Measurements from ENCODE around the gene AP2A1. TPM values are rescaled to one million over a fixed set of nuclear protein-coding genes. Genes with fewer than 3 reads are reported as not detected.

Gene AP2A1
- total and polyA plus RNA-seq, 2 donors (not counting 3 experiments of a cell fraction or from before 2014, with no cell fraction given): 108 to 113 TPM

DNA sequence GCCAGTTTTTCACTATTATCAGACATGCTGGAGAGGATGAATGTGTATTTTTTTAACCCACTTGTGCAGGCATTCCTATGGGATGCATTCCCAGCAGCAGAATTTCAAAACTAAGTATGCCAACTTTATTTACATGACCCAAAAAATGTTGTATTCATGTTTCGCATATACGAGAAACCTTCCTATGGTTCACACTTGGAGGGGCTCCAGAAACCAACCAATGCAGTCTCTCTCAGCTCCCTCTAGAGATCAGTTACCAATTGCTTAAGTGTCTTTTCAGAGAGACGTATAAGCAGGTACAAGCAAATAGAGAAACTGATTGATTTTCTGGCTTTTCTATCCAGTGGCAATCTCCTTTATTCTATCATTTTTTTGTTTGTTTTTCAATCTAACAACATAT lies 78.6 kb downstream of the AP2A1 start:
- Histone ChIP-seq H3K9me3 (replicated peaks; ENCODE audit: control insufficient read depth, insufficient read depth, low read length) (no peaks in the 10 kb centered on the region), H3K4me1 (ENCODE audit: control insufficient read depth, extremely low read depth, insufficient read depth, low read length) (peaks cover 7% of the 10 kb centered on the region), H4K20me1 (replicated peaks; ENCODE audit: control insufficient read depth, extremely low read depth, insufficient read depth, low read length) (no peaks in the 10 kb centered on the region), H3K27ac (ENCODE audit: insufficient read depth, low read depth, low read length) (no peak overlapping the region), H3K9ac (replicated peaks; ENCODE audit: extremely low read depth, insufficient read depth, low read length) (no peak overlapping the region), H2AFZ (ENCODE audit: low read depth, low read length) (no peak overlapping the region), H3K9me1 (replicated peaks; ENCODE audit: control insufficient read depth, extremely low read depth, insufficient read depth, low read length) (no peaks in the 10 kb centered on the region), H3K4me2 (ENCODE audit: insufficient read depth, low read length) (no peak overlapping the region), H3K4me3 (replicated peaks in 1 of 3; ENCODE audit: insufficient read depth in 1 of 3, low read depth in 1 of 3, low read length in 3 of 3) (no peak overlapping the region), H3K36me3 (ENCODE audit: control insufficient read depth in 2 of 2, extremely low read depth in 1 of 2, insufficient read depth in 2 of 2, low read length in 2 of 2) (peaks cover 0 to 4% of the 10 kb centered on the region in 2 experiments), H3K79me2 (ENCODE audit: control insufficient read depth, insufficient read depth, low read length) (no peaks in the 10 kb centered on the region), H3K27me3 (ENCODE audit: control insufficient read depth in 2 of 2, insufficient read depth in 2 of 2, low read length in 2 of 2) (no peaks in the 10 kb centered on the region)
- BruUV-seq (replicated peaks): no TSS peak
- FAIRE-seq (no peak), DNase-seq (ENCODE audit: low read depth, low spot score) (no peak)
- TF ChIP-seq, protein P1, sequence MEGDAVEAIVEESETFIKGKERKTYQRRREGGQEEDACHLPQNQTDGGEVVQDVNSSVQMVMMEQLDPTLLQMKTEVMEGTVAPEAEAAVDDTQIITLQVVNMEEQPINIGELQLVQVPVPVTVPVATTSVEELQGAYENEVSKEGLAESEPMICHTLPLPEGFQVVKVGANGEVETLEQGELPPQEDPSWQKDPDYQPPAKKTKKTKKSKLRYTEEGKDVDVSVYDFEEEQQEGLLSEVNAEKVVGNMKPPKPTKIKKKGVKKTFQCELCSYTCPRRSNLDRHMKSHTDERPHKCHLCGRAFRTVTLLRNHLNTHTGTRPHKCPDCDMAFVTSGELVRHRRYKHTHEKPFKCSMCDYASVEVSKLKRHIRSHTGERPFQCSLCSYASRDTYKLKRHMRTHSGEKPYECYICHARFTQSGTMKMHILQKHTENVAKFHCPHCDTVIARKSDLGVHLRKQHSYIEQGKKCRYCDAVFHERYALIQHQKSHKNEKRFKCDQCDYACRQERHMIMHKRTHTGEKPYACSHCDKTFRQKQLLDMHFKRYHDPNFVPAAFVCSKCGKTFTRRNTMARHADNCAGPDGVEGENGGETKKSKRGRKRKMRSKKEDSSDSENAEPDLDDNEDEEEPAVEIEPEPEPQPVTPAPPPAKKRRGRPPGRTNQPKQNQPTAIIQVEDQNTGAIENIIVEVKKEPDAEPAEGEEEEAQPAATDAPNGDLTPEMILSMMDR (IDR thresholded peaks at IDR 0.05; ENCODE audit: extremely low read depth in 1 of 2, insufficient read depth in 1 of 2, low read depth in 1 of 2, low read length in 2 of 2): no peak
- no peak for TF ChIP-seq JUN (IDR thresholded peaks at IDR 0.05; ENCODE audit: borderline replicate concordance, insufficient read depth, insufficient read length, low read depth)
- intact Hi-C loops (cut with micrococcal nuclease): no loop called here
- ChIA-PET CTCF (no interaction called here), POLR2A (no interaction called here)
- dilution Hi-C loops (cut with MboI; ENCODE audit: extremely low pct_ligation_motif_present, low sequenced_read_pairs): no loop called here

DNA sequence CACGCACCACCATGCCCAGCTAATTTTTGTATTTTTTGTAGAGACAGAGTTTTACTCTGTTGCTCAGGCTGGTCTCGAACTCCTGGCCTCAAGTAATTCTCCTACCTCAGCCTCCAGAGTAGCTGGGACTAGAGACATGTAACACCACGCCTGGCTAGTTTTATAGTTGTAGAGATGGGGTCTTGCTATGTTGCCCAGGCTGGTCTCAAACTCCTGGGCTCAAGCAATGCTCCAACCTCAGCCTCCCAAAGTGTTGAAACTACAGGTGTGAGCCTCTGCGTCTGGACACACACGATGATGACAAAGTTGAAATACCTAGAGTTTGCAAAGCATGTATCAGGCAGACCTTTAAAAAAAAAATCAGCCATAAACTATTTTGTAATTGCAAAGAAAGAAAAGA lies 79.6 kb downstream of the AP2A1 start:
- Histone ChIP-seq H3K4me2 (ENCODE audit: insufficient read depth, low read length) (no peak overlapping the region), H2AFZ (ENCODE audit: low read depth, low read length) (no peak overlapping the region), H3K9me3 (replicated peaks; ENCODE audit: control insufficient read depth, insufficient read depth, low read length) (no peaks in the 10 kb centered on the region), H3K9ac (replicated peaks; ENCODE audit: extremely low read depth, insufficient read depth, low read length) (no peak overlapping the region), H3K79me2 (ENCODE audit: control insufficient read depth, insufficient read depth, low read length) (no peaks in the 10 kb centered on the region), H3K36me3 (ENCODE audit: control insufficient read depth in 2 of 2, extremely low read depth in 1 of 2, insufficient read depth in 2 of 2, low read length in 2 of 2) (no peaks in the 10 kb centered on the region), H4K20me1 (replicated peaks; ENCODE audit: control insufficient read depth, extremely low read depth, insufficient read depth, low read length) (no peaks in the 10 kb centered on the region), H3K27ac (ENCODE audit: insufficient read depth, low read depth, low read length) (no peak overlapping the region), H3K27me3 (ENCODE audit: control insufficient read depth in 2 of 2, insufficient read depth in 2 of 2, low read length in 2 of 2) (no peaks in the 10 kb centered on the region), H3K9me1 (replicated peaks; ENCODE audit: control insufficient read depth, extremely low read depth, insufficient read depth, low read length) (no peaks in the 10 kb centered on the region), H3K4me3 (replicated peaks in 1 of 3; ENCODE audit: insufficient read depth in 1 of 3, low read depth in 1 of 3, low read length in 3 of 3) (no peak overlapping the region), H3K4me1 (ENCODE audit: control insufficient read depth, extremely low read depth, insufficient read depth, low read length) (peaks cover 7% of the 10 kb centered on the region)
- TF ChIP-seq JUN (IDR thresholded peaks at IDR 0.05; ENCODE audit: borderline replicate concordance, insufficient read depth, insufficient read length, low read depth) (no peak), POLR2A (IDR thresholded peaks at IDR 0.05; ENCODE audit: low read depth, low read length) (no peak), POLR2AphosphoS5 (IDR thresholded peaks at IDR 0.05; ENCODE audit: insufficient read depth, low read depth, low read length) (no peak)
- BruUV-seq (replicated peaks): no TSS peak
- CTCF ChIA-PET: no interaction called here
- intact Hi-C loops (cut with micrococcal nuclease): no loop called here
- DNase-seq (ENCODE audit: low read depth, low spot score) (no peak), FAIRE-seq (no peak)
- POLR2A ChIA-PET: no interaction called here
- dilution Hi-C loops (cut with MboI; ENCODE audit: extremely low pct_ligation_motif_present, low sequenced_read_pairs): no loop called here
